SK-N-SH (cell line): ENCODE data around the gene EXOC6B.

ENCODE experiments used
- EP300 ChIP-seq, 2 experiments: IDR thresholded peaks; 2 replicates each; pipeline versions ENCODE4 v1.4.0 to v1.6.1; 2012; ENCODE audit warnings: borderline replicate concordance in 1 of 2, low read depth in 1 of 2, low read length in 1 of 2
- EZH2phosphoT487 ChIP-seq: fragments of 200-600 bp; sonication (generic); IDR thresholded peaks from 2 replicates; pipeline ENCODE4 v1.6.1; 2017; ENCODE audit warnings: low read depth, mixed run types, mild to moderate bottlenecking, antibody characterized with exemption, moderate library complexity, borderline replicate concordance
- JUND ChIP-seq: IDR thresholded peaks from 2 replicates; pipeline ENCODE4 v1.4.0; 2012
- MXI1 ChIP-seq: IDR thresholded peaks from 2 replicates; pipeline ENCODE4 v1.6.1; 2012; ENCODE audit warnings: mild to moderate bottlenecking, low read depth, low read length, improper control_type of control experiment
- NFIC ChIP-seq: IDR thresholded peaks from 2 replicates; pipeline ENCODE4 v1.4.0; 2012; ENCODE audit warnings: borderline replicate concordance
- POLR2AphosphoS5 ChIP-seq: IDR thresholded peaks from 2 replicates; pipeline ENCODE4 v1.6.1; 2012; ENCODE audit warnings: low read depth, low read length
- RCOR1 ChIP-seq: fragments of 150-350 bp; IDR thresholded peaks from 2 replicates; pipeline ENCODE4 v1.6.1; 2017; ENCODE audit warnings: antibody characterized with exemption, low read length
- SIN3A ChIP-seq: IDR thresholded peaks from 2 replicates; pipeline ENCODE4 v1.6.1; 2012; ENCODE audit warnings: low read depth, mild to moderate bottlenecking, low read length, moderate library complexity, borderline replicate concordance
- TAF1 ChIP-seq: IDR thresholded peaks from 2 replicates; pipeline ENCODE4 v1.6.1; 2012; ENCODE audit warnings: low read depth, mild to moderate bottlenecking, low read length, moderate library complexity, borderline replicate concordance
- TCF12 ChIP-seq: IDR thresholded peaks from 2 replicates; pipeline ENCODE4 v1.4.0; 2012
- TF ChIP-seq, protein P1 (sequence below): fragments of 200-600 bp; sonication (generic); IDR thresholded peaks from 2 replicates; pipeline ENCODE4 v1.6.1; 2017; ENCODE audit warnings: antibody characterized with exemption, mild to moderate bottlenecking, moderate library complexity
- TF ChIP-seq, protein P2 (sequence below): IDR thresholded peaks from 2 replicates; pipeline ENCODE4 v1.4.0; 2012; ENCODE audit warnings: low read depth
- TF ChIP-seq, protein P3 (sequence below): IDR thresholded peaks from 2 replicates; pipeline ENCODE4 v1.6.1; 2012; ENCODE audit warnings: mild to moderate bottlenecking, low read depth, low read length, moderate library complexity

DNA sequence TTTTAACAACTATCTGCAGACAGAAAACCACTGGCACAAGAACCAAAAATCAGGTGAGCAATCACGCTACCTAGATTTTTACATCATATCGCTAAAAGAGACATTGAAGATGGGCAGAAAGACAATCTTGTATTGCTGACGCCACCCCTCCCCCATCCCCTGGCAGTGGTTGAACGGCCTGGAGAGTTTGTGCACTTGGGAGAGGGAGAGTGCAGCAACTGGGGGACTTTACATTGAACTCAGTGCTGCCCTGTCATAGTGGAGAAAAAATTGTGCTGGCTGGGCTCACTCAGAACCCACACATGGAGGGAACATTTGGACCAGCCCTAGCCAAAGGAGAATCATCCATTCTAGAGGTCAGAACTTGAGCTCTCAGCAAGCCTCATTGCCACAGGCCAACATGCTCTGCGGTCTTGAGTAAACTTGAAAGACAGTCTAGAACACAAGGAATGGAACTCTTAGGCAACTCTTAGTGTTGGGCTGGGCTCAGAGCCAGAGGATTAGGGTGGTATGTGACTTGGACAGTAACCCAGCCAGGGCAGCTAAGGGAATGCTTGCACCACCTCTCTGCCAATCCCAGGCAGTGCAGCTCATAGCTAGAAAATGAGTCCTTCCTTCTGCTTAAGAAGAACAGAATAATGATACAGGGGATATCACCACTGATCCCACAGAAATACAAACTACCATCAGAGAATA, 458.2 kb downstream of the EXOC6B start:
- TF ChIP-seq RCOR1 (no peak), POLR2AphosphoS5 (no peak), EZH2phosphoT487 (no peak), NFIC (peak; percentile 15; the same call in 1 of the 2 replicates), JUND (no peak), SIN3A (no peak), EP300 (IDR thresholded peaks at IDR 0.05; ENCODE audit: borderline replicate concordance in 1 of 2, low read depth in 1 of 2, low read length in 1 of 2) (no peak), TCF12 (no peak), TAF1 (no peak), MXI1 (no peak)
- TF ChIP-seq, protein P1, sequence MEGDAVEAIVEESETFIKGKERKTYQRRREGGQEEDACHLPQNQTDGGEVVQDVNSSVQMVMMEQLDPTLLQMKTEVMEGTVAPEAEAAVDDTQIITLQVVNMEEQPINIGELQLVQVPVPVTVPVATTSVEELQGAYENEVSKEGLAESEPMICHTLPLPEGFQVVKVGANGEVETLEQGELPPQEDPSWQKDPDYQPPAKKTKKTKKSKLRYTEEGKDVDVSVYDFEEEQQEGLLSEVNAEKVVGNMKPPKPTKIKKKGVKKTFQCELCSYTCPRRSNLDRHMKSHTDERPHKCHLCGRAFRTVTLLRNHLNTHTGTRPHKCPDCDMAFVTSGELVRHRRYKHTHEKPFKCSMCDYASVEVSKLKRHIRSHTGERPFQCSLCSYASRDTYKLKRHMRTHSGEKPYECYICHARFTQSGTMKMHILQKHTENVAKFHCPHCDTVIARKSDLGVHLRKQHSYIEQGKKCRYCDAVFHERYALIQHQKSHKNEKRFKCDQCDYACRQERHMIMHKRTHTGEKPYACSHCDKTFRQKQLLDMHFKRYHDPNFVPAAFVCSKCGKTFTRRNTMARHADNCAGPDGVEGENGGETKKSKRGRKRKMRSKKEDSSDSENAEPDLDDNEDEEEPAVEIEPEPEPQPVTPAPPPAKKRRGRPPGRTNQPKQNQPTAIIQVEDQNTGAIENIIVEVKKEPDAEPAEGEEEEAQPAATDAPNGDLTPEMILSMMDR = peak; percentile 25; the same call in 1 of the 2 replicates
- TF ChIP-seq, protein P2, sequence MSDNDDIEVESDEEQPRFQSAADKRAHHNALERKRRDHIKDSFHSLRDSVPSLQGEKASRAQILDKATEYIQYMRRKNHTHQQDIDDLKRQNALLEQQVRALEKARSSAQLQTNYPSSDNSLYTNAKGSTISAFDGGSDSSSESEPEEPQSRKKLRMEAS = no peak
- TF ChIP-seq, protein P3, sequence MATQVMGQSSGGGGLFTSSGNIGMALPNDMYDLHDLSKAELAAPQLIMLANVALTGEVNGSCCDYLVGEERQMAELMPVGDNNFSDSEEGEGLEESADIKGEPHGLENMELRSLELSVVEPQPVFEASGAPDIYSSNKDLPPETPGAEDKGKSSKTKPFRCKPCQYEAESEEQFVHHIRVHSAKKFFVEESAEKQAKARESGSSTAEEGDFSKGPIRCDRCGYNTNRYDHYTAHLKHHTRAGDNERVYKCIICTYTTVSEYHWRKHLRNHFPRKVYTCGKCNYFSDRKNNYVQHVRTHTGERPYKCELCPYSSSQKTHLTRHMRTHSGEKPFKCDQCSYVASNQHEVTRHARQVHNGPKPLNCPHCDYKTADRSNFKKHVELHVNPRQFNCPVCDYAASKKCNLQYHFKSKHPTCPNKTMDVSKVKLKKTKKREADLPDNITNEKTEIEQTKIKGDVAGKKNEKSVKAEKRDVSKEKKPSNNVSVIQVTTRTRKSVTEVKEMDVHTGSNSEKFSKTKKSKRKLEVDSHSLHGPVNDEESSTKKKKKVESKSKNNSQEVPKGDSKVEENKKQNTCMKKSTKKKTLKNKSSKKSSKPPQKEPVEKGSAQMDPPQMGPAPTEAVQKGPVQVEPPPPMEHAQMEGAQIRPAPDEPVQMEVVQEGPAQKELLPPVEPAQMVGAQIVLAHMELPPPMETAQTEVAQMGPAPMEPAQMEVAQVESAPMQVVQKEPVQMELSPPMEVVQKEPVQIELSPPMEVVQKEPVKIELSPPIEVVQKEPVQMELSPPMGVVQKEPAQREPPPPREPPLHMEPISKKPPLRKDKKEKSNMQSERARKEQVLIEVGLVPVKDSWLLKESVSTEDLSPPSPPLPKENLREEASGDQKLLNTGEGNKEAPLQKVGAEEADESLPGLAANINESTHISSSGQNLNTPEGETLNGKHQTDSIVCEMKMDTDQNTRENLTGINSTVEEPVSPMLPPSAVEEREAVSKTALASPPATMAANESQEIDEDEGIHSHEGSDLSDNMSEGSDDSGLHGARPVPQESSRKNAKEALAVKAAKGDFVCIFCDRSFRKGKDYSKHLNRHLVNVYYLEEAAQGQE = no peak
